GM12801 (cell line): ENCODE measurements around the gene PDIA3.
"Not testable (repeated sequence)": the region's sequence is repeated elsewhere in the genome, so short reads cannot be mapped to it uniquely, and the experiment has no call there.

Source experiments
- CTCF ChIP-seq: IDR thresholded peaks from one replicate; pipeline ENCODE4 v1.5.1; 2011; ENCODE audit warnings: control low read depth; ENCODE audit not compliant: insufficient read length; ENCODE audit errors: extremely low read depth

The PDIA3 gene

GRCh38 chr15:43746245-43746902, at the start of gene PDIA3:
PDIA3 (plus strand) TSS chr15:43746438; CDS start chr15:43746540, 102 bp downstream.
- TF ChIP-seq CTCF: not testable (repeated sequence)

GRCh38 chr15:43702174-43702573, 44.1 kb upstream of the PDIA3 start:
- TF ChIP-seq CTCF: no peak

GRCh38 chr15:43702701-43703424, 43.4 kb upstream of the PDIA3 start:
- no peak for TF ChIP-seq CTCF

GRCh38 chr15:43723151-43723550, 23.1 kb upstream of the PDIA3 start:
- TF ChIP-seq CTCF: no peak

- TF ChIP-seq CTCF: no peak
Measured at GRCh38 chr15:43735416-43735815, 10.8 kb upstream of the PDIA3 start.

GRCh38 chr15:43748376-43748775, 2.1 kb downstream of the PDIA3 start:
- no peak for TF ChIP-seq CTCF

- no peak for TF ChIP-seq CTCF
Measured at GRCh38 chr15:43749690-43750345, 3.6 kb downstream of the PDIA3 start.
